Colon (tissue), 2 donors: ENCODE measurements around the gene INHBC.
"Not testable (repeated sequence)": the region's sequence is repeated elsewhere in the genome, so short reads cannot be mapped to it uniquely, and the experiment has no call there.

Source experiments
- FAIRE-seq: peaks from 2 replicates; lab custom pipeline; 2012; peaks lifted over from hg19 to GRCh38; lab: Jason Lieb, UNC
- donor health status: control.
- donor health status: control.

INHBC gene

GRCh38 chr12:57429473-57430111 is 5.0 kb upstream of the INHBC start:
- FAIRE-seq = no peak

GRCh38 chr12:57430112-57430930 is 4.3 kb upstream of the INHBC start:
- FAIRE-seq = no peak

- no peak for FAIRE-seq
These were observed 3.5 kb upstream of the INHBC start, which contains the start of gene R3HDM2 for GRCh38 chr12:57430931-57431566. R3HDM2 (minus strand) TSS chr12:57431043; CDS start chr12:57310428, 120,615 bp downstream.

- FAIRE-seq = no peak
These were observed 2.9 kb upstream of the INHBC start for GRCh38 chr12:57431654-57432188.

- FAIRE-seq = no peak
These were observed 1.2 kb upstream of the INHBC start for GRCh38 chr12:57433370-57433769.

GRCh38 chr12:57435293-57435692 is 709 bp downstream of the INHBC start:
- no peak for FAIRE-seq

GRCh38 chr12:57438400-57438799 is 3.8 kb downstream of the INHBC start:
- no peak for FAIRE-seq

- no peak for FAIRE-seq
These were observed 5.2 kb downstream of the INHBC start for GRCh38 chr12:57439762-57440266.

GRCh38 chr12:57441393-57441792 is 6.8 kb downstream of the INHBC start:
- FAIRE-seq = not testable (repeated sequence)

- no peak for FAIRE-seq
These were observed 7.4 kb downstream of the INHBC start for GRCh38 chr12:57441846-57442427.

- FAIRE-seq = not testable (repeated sequence)
These were observed 9.8 kb downstream of the INHBC start for GRCh38 chr12:57444337-57444736.

GRCh38 chr12:57444744-57445143 is 10.2 kb downstream of the INHBC start:
- FAIRE-seq = no peak

GRCh38 chr12:57446292-57446960 is 11.8 kb downstream of the INHBC start:
- FAIRE-seq = no peak

- no peak for FAIRE-seq
These were observed 14.1 kb downstream of the INHBC start for GRCh38 chr12:57448669-57449068.

- FAIRE-seq = no peak
These were observed 14.8 kb downstream of the INHBC start for GRCh38 chr12:57449375-57449774.

GRCh38 chr12:57450057-57450456 is 15.5 kb downstream of the INHBC start:
- no peak for FAIRE-seq

- FAIRE-seq = no peak
These were observed 16.7 kb downstream of the INHBC start for GRCh38 chr12:57451233-57451778.

- FAIRE-seq = no peak
These were observed 17.8 kb downstream of the INHBC start for GRCh38 chr12:57452181-57452936.

GRCh38 chr12:57452937-57453509 is 18.4 kb downstream of the INHBC start:
- no peak for FAIRE-seq

- no peak for FAIRE-seq
These were observed 19.6 kb downstream of the INHBC start for GRCh38 chr12:57454213-57454565.
